ENCODE measurements around the gene SEMA3F. TPM values are rescaled to one million over a fixed set of nuclear protein-coding genes. Genes with fewer than 3 reads are reported as not detected.

The SEMA3F gene
- total RNA-seq, 4 donors from 2014 or later: 18.3 to 46.2 (median 33.8) TPM

- no peak for ATAC-seq (ENCODE audit: low FRiP score)
- DNase-seq (ENCODE audit: low spot score): no peak
- TF ChIP-seq CTCF (IDR thresholded peaks at IDR 0.05): no peak
Observed at GRCh38 chr3:50179710-50180109, 24.6 kb downstream of the SEMA3F start.

- ATAC-seq (ENCODE audit: low FRiP score): no peak
- no peak for TF ChIP-seq CTCF (IDR thresholded peaks at IDR 0.05)
- no peak for DNase-seq (ENCODE audit: low spot score)
Observed at GRCh38 chr3:50181985-50182384, 26.9 kb downstream of the SEMA3F start.

- no peak for DNase-seq (ENCODE audit: low spot score)
- no peak for TF ChIP-seq CTCF (IDR thresholded peaks at IDR 0.05)
- no peak for ATAC-seq (ENCODE audit: low FRiP score)
Observed at GRCh38 chr3:50182533-50183099, 27.5 kb downstream of the SEMA3F start.

GRCh38 chr3:50183755-50184154 is 28.6 kb downstream of the SEMA3F start:
- ATAC-seq (ENCODE audit: low FRiP score) (no peak), DNase-seq (ENCODE audit: low spot score) (no peak)
- no peak for TF ChIP-seq CTCF (IDR thresholded peaks at IDR 0.05)

- DNase-seq (ENCODE audit: low spot score): no peak
- ATAC-seq (ENCODE audit: low FRiP score): no peak
- no peak for TF ChIP-seq CTCF (IDR thresholded peaks at IDR 0.05)
Observed at GRCh38 chr3:50184242-50184978, 29.3 kb downstream of the SEMA3F start.

GRCh38 chr3:50185230-50185629 is 30.1 kb downstream of the SEMA3F start:
- TF ChIP-seq CTCF (IDR thresholded peaks at IDR 0.05): no peak
- DNase-seq (ENCODE audit: low spot score) (no peak), ATAC-seq (ENCODE audit: low FRiP score) (no peak)

GRCh38 chr3:50186096-50186495 is 31.0 kb downstream of the SEMA3F start:
- TF ChIP-seq CTCF (IDR thresholded peaks at IDR 0.05): no peak
- DNase-seq (ENCODE audit: low spot score) (no peak), ATAC-seq (ENCODE audit: low FRiP score) (no peak)

All from omental fat pad (tissue), 4 donors.